CD4-positive, alpha-beta memory T cell (primary cell): ENCODE measurements around the gene TNFAIP2. TPM values are rescaled to one million over a fixed set of nuclear protein-coding genes. Genes with fewer than 3 reads are reported as not detected.

Experiments used
- CTCF ChIA-PET: fragments of 350-600 bp; sonication (Branson Sonifier 250); formaldehyde crosslinking; loops from one replicate; lab custom pipeline; 2021; ENCODE audit warnings: inconsistent platforms; ENCODE audit not compliant: partially characterized antibody; lab: Charles Lee
- POLR2A ChIA-PET: fragments of 350-600 bp; sonication (Branson Sonifier 250); formaldehyde crosslinking; loops from one replicate; lab custom pipeline; 2021; ENCODE audit not compliant: partially characterized antibody; lab: Charles Lee
- DNase-seq, 5 donors: peaks; one replicate each; pipeline versions ENCODE4 v3.0.0 to v3.0.0-alpha.2; 2020 to 2022; ENCODE audit warnings: mixed read lengths in 1 of 5
- H3K27ac ChIP-seq: one replicate; pipeline ENCODE4 v1.7.0; 2013; ENCODE audit warnings: low read depth, low read length
- H3K27me3 ChIP-seq: 2 replicates; pipeline ENCODE4 v1.7.0; 2013; ENCODE audit warnings: mild to moderate bottlenecking, low read length, moderate library complexity; ENCODE audit not compliant: insufficient read depth
- H3K36me3 ChIP-seq: 2 replicates; pipeline ENCODE4 v1.7.0; 2013; ENCODE audit warnings: mild to moderate bottlenecking, low read length, moderate library complexity; ENCODE audit not compliant: insufficient read depth
- H3K4me1 ChIP-seq: 2 replicates; pipeline ENCODE4 v1.7.0; 2013; ENCODE audit warnings: mild to moderate bottlenecking, low read length, moderate library complexity; ENCODE audit not compliant: insufficient read depth
- H3K4me3 ChIP-seq, 2 donors: one replicate each; pipeline ENCODE4 v1.7.0; 2013; ENCODE audit warnings: low read length in 2 of 2, mild to moderate bottlenecking in 1 of 2
- H3K9me3 ChIP-seq, 2 donors: one replicate each; pipeline ENCODE4 v1.7.0; 2013; ENCODE audit warnings: low read length in 2 of 2, control low read depth in 1 of 2; ENCODE audit not compliant: control insufficient read depth in 1 of 2
- H3K27ac Mint-ChIP-seq, 7 donors: one replicate each; pipeline ENCODE4 v1.8.0; 2020 to 2021; ENCODE audit warnings: mixed read lengths in 7 of 7, mild to moderate bottlenecking in 6 of 7, inconsistent platforms in 3 of 7, moderate library complexity in 3 of 7
- H3K27me3 Mint-ChIP-seq, 2 donors: one replicate each; pipeline ENCODE4 v1.8.0; 2020 to 2021; ENCODE audit warnings: mixed read lengths in 2 of 2
- H3K36me3 Mint-ChIP-seq, 2 donors: one replicate each; pipeline ENCODE4 v1.8.0; 2020 to 2021; ENCODE audit warnings: mixed read lengths in 2 of 2, inconsistent platforms in 1 of 2, mild to moderate bottlenecking in 1 of 2
- H3K4me1 Mint-ChIP-seq, 4 donors: one replicate each; pipeline ENCODE4 v1.8.0; 2020 to 2021; ENCODE audit warnings: mixed read lengths in 4 of 4, mild to moderate bottlenecking in 1 of 4
- H3K4me3 Mint-ChIP-seq, 8 donors: one replicate each; pipeline ENCODE4 v1.8.0; 2020 to 2021; ENCODE audit warnings: mixed read lengths in 8 of 8, mild to moderate bottlenecking in 7 of 8, moderate library complexity in 6 of 8, inconsistent platforms in 3 of 8
- H3K9me3 Mint-ChIP-seq, 8 donors: one replicate each; pipeline ENCODE4 v1.8.0; 2020 to 2021; ENCODE audit warnings: mixed read lengths in 8 of 8, mild to moderate bottlenecking in 5 of 8, inconsistent platforms in 3 of 8, moderate library complexity in 1 of 8
- intact Hi-C: fragments of 100-400 bp; cut with micrococcal nuclease; formaldehyde crosslinking; loops from one replicate; pipeline ENCODE4 v1.15.1; 2023
- polyA plus RNA-seq, 2 donors: library from polyadenylated mRNA; unstranded; fragments of 300-500 nt; fragmentation: Illumina TruSeq; gene quantifications; one replicate each; pipeline ENCODE4 v1.2.3, GENCODE V29; 2021
- total RNA-seq, 2 experiments: library from RNA; stranded (reverse); gene quantifications; one replicate each; pipeline ENCODE4 v1.2.3, GENCODE V29; 2021

Gene TNFAIP2
- total and polyA plus RNA-seq, 4 experiments from 2014 or later: 5.1 to 5.8 TPM; not detected in 2

- Histone ChIP-seq H3K27me3 (peaks cover 2% of the 10 kb centered on the region), H3K4me3 (no peak overlapping the region), H3K27ac (no peak overlapping the region), H3K9me3 (no peaks in the 10 kb centered on the region), H3K4me1 (peaks cover 10% of the 10 kb centered on the region), H3K36me3 (no peaks in the 10 kb centered on the region)
- no peaks in the 10 kb centered on the region for H3K36me3 Mint-ChIP-seq
- CTCF ChIA-PET: interaction anchor here (1.8 to 2.3 kb wide), 3 partner anchors 14 to 396 kb away, joined by 4 to 14 read pairs (median 6); no protein-coding TSS in a partner anchor
- H3K4me1 Mint-ChIP-seq: peaks cover 0 to 4% (median under 1%) of the 10 kb centered on the region in 4 donors
- H3K27ac Mint-ChIP-seq: no peak overlapping the region
- DNase-seq: no peak
- H3K27me3 Mint-ChIP-seq: peaks cover 7 to 10% of the 10 kb centered on the region in 2 donors
- intact Hi-C loops: loop anchor here (2.0 kb wide), 1 partner anchor 15 kb away; no protein-coding TSS in a partner anchor
- POLR2A ChIA-PET: no interaction called here
- no peaks in the 10 kb centered on the region for H3K9me3 Mint-ChIP-seq
- H3K4me3 Mint-ChIP-seq: no peak overlapping the region
Measured at GRCh38 chr14:103089386-103090335, 33.6 kb upstream of the TNFAIP2 start.

DNA sequence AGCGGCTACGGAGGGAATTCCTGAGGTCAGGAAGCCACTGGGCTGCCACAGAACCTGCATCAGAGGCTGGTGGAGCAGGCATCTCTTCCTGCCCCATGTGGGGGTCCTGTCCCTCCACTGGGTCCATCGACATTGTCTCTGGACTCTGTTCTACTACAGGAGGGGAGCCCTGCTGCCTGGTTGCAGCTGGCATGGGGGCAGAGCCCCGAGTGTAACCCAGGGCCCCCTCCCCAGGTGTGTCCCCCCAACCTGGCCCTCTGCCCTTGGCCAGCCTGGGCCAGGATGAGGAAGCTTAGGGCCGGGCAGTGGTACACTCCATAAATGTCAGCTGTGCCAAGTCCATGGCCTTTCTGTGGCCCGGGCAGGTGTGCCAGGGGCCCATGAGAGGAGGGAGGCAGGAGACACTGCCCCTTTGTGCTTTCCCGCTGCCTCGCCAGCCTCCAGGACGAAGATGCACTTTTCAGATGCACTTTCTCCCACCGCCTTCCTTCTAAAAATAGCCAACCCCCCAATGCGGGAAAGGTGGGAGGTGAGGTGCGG is 32.7 kb upstream of the TNFAIP2 start:
- Histone ChIP-seq H3K36me3 (no peaks in the 10 kb centered on the region), H3K27ac (no peak overlapping the region), H3K27me3 (no peaks in the 10 kb centered on the region), H3K4me3 (peak overlapping the region in 1 of 2 donors; percentile 45), H3K9me3 (no peaks in the 10 kb centered on the region), H3K4me1 (peaks cover 10% of the 10 kb centered on the region)
- H3K4me3 Mint-ChIP-seq: peak overlapping the region in 6 of 8 donors; percentile 13 to 74 (median 62)
- POLR2A ChIA-PET: no interaction called here
- DNase-seq: no peak
- H3K4me1 Mint-ChIP-seq: peaks cover 0 to 4% (median under 1%) of the 10 kb centered on the region in 4 donors
- intact Hi-C loops: loop anchor here (1.0 to 2.0 kb wide), 3 partner anchors 12 to 396 kb away; no protein-coding TSS in a partner anchor
- CTCF ChIA-PET: interaction anchor here (1.0 to 2.3 kb wide), 5 partner anchors 11 to 397 kb away, joined by 3 to 14 read pairs (median 6); no protein-coding TSS in a partner anchor
- peaks cover 4 to 8% of the 10 kb centered on the region in 2 donors for H3K27me3 Mint-ChIP-seq
- no peaks in the 10 kb centered on the region for H3K9me3 Mint-ChIP-seq
- no peak overlapping the region for H3K27ac Mint-ChIP-seq
- H3K36me3 Mint-ChIP-seq: no peaks in the 10 kb centered on the region

DNA sequence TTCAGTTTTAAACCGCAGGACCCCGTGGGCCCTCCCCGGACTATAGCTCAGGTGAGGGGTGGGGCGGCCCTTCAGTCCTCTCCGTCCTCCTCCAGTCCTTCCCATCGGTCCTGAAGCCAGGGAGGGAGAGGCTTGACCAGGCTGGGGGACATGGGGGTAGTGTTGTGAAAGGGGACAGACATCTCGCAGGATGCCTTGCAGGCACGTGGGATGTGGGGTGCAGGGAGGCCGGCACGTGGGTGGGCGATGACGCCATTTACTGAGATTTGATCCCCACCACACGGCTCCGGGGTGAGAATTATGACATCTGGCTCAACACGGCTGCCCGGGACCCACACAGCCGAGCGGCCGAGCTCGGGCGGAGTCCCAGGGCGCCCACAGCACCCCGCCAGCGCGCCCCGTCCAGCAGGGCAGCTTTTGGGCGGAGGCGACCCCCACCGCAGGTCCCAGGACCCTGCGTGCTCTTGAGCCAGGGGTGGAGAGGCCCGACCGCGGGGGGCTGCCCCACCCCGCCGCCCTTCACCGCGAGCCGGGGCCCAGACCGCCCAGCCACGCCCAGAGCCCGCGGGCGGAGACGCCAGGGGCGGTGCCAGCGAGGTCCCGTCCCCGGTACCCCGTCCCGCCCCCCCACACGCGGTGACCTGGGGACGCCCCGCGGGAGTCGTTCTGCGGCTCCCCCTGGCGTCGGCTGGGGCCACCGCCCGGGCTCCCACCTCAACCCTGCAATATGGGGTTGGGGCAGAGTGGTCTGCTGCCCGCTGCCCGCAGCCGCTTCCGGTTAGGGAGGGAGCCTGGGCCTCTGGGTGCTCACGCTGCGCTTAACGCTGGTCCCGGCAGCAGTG is 32.0 kb upstream of the TNFAIP2 start:
- H3K4me1 Mint-ChIP-seq: peaks cover 0 to 4% (median 0%) of the 10 kb centered on the region in 4 donors
- H3K4me3 ChIP-seq: peak overlapping the region in 1 of 2 donors; percentile 45
- CTCF ChIA-PET: interaction anchor here (1.0 to 2.3 kb wide), 5 partner anchors 12 to 397 kb away, joined by 3 to 14 read pairs (median 6); no protein-coding TSS in a partner anchor
- no peak overlapping the region for H3K27ac ChIP-seq
- H3K27me3 ChIP-seq: no peaks in the 10 kb centered on the region
- H3K4me1 ChIP-seq: peaks cover 10% of the 10 kb centered on the region
- H3K4me3 Mint-ChIP-seq: peak overlapping the region; percentile 5 to 74 (median 54)
- DNase-seq: peak; percentile 56 to 78 (median 66)
- no peaks in the 10 kb centered on the region for H3K36me3 Mint-ChIP-seq
- peak overlapping the region in 1 of 7 donors; percentile 27 for H3K27ac Mint-ChIP-seq
- POLR2A ChIA-PET: no interaction called here
- no peaks in the 10 kb centered on the region for H3K9me3 Mint-ChIP-seq
- intact Hi-C loops: loop anchor here (1.0 to 2.0 kb wide), 3 partner anchors 13 to 397 kb away; no protein-coding TSS in a partner anchor
- no peaks in the 10 kb centered on the region for H3K36me3 ChIP-seq
- peaks cover 3 to 7% of the 10 kb centered on the region in 2 donors for H3K27me3 Mint-ChIP-seq
- no peaks in the 10 kb centered on the region for H3K9me3 ChIP-seq

DNA sequence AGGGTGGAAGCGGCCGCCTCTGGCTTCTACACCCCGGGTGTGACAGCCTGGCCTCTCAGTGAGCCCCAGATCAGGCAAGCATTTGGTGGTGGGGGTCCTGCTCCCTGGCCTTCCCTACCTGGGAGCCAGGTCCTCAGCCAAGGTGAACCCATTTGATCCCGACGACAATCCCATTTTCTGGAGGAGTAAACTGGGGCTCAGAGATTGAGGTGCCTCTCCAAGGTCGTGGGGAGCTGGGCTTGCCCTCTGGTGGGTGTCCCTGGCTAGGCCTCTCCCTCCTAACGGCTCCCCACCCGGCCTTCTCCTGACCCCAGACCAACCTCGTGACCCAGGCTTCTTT is 31.4 kb upstream of the TNFAIP2 start:
- Mint-ChIP-seq H3K9me3 (no peaks in the 10 kb centered on the region), H3K27me3 (peaks cover 0 to 7% of the 10 kb centered on the region in 2 donors), H3K27ac (no peak overlapping the region), H3K4me3 (peak overlapping the region in 3 of 8 donors; percentile 5 to 49 (median 10)), H3K36me3 (no peaks in the 10 kb centered on the region), H3K4me1 (peaks cover 0 to 4% (median 0%) of the 10 kb centered on the region in 4 donors)
- DNase-seq: no peak
- Histone ChIP-seq H3K36me3 (no peaks in the 10 kb centered on the region), H3K4me1 (peaks cover 10% of the 10 kb centered on the region), H3K27me3 (no peaks in the 10 kb centered on the region), H3K4me3 (no peak overlapping the region), H3K27ac (no peak overlapping the region), H3K9me3 (no peaks in the 10 kb centered on the region)
- ChIA-PET CTCF (interaction anchor here (0.8 to 2.3 kb wide), 6 partner anchors 9 to 398 kb away, joined by 3 to 14 read pairs (median 4); no protein-coding TSS in a partner anchor), POLR2A (no interaction called here)
- intact Hi-C loops: loop anchor here (1.0 to 2.0 kb wide), 3 partner anchors 14 to 398 kb away; no protein-coding TSS in a partner anchor

DNA sequence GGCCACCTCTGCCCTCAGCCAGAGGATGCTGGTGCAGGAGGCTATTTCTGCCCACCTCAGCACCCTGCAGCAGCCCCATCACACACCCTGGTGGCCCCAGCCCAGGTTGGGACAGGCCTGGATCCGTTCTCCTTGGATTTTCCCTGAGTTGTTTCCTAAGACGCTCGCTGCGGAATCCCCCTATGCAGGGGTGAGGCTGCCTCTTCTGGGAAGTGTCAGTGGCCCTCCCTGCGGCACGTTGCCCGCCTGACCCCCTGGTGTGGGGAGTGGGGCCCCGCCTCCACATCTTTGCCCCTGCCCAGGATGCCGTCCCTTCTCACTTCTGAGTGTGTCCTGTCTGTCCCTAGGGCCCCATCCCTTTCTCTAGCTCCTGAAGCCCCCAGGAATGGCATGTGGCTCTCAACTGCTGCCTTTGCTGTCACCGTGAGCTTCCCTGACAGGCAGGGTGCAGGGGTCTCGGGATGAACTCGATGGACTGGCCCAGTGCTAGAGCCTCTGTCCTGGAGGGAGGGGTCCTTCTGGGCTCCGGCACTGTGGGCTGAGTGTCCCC is 29.3 kb upstream of the TNFAIP2 start:
- H3K4me1 ChIP-seq: peaks cover 10% of the 10 kb centered on the region
- intact Hi-C loops: no loop called here
- no peaks in the 10 kb centered on the region for H3K9me3 ChIP-seq
- no peak overlapping the region for H3K27ac ChIP-seq
- Mint-ChIP-seq H3K9me3 (no peaks in the 10 kb centered on the region), H3K27me3 (peaks cover 4 to 5% of the 10 kb centered on the region in 2 donors), H3K4me3 (no peak overlapping the region), H3K27ac (no peak overlapping the region), H3K4me1 (peaks cover 0 to 4% (median 0%) of the 10 kb centered on the region in 4 donors), H3K36me3 (no peaks in the 10 kb centered on the region)
- ChIA-PET POLR2A (no interaction called here), CTCF (interaction anchor here (4.0 kb wide), 1 partner anchor 12 kb away, joined by 36 read pairs; no protein-coding TSS in a partner anchor)
- DNase-seq: no peak
- H3K4me3 ChIP-seq: no peak overlapping the region
- H3K36me3 ChIP-seq: no peaks in the 10 kb centered on the region
- no peaks in the 10 kb centered on the region for H3K27me3 ChIP-seq

DNA sequence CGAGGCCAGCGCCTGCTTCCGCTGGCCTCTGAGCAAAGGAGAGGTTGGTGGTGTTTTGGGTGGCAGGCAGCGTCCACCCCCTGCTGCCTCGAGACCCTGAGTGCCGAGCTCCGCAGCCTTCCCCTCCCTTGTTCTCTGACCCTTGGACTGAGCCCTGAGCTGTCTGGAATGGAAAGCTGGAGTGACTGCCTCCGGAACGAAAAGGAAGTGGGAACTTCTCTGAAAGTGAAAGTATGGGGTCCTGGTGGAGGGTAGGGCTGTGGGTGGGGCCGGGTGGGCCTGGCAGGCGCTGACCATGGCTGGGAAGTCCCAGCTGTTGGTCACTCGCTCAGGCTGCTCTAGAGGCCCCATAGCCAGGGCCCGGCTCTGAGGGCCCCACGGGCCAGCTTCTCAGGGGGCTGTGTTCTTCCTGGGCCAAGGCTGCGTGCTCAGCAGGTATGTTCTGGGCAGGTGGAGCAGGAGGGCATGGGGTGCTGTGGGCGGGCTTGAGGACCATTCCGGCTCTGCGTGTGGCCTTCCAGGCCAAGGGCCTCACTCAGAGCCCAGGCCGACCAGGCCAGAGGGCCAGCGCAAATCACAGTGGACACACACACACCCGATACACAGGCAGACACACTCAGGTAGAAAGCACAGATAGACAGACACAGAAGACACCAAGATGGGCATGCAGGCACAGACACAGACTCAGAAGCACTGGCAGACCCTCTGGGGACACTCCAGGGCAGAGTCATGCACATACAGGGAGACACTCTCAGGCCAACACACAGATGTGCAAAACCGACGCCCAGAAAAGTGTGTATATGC is 28.7 kb upstream of the TNFAIP2 start, which contains the start of gene EXOC3L4:
Gene EXOC3L4 (plus strand): TSS at position 320 of the 804 bp plus-strand sequence. CDS start 5,495 bp downstream, outside the sequence.
- POLR2A ChIA-PET: no interaction called here
- H3K9me3 ChIP-seq: no peaks in the 10 kb centered on the region
- H3K4me1 Mint-ChIP-seq: peaks cover 0 to 4% (median 0%) of the 10 kb centered on the region in 4 donors
- no peaks in the 10 kb centered on the region for H3K9me3 Mint-ChIP-seq
- no peak within 1 kb of the TSS for H3K27ac ChIP-seq
- H3K4me3 Mint-ChIP-seq: no peak within 1 kb of the TSS
- no peak within 1 kb of the TSS for H3K4me3 ChIP-seq
- no peaks in the 10 kb centered on the region for H3K36me3 ChIP-seq
- CTCF ChIA-PET: interaction anchor here (1.4 to 4.0 kb wide), 2 partner anchors 11 to 19 kb away, joined by 4 to 36 read pairs; no protein-coding TSS in a partner anchor
- intact Hi-C loops: no loop called here
- H3K4me1 ChIP-seq: peaks cover 10% of the 10 kb centered on the region
- peaks cover 4 to 5% of the 10 kb centered on the region in 2 donors for H3K27me3 Mint-ChIP-seq
- no peaks in the 10 kb centered on the region for H3K36me3 Mint-ChIP-seq
- DNase-seq: no peak
- no peaks in the 10 kb centered on the region for H3K27me3 ChIP-seq
- peak within 1 kb of the TSS in 1 of 7 donors; percentile 25 for H3K27ac Mint-ChIP-seq
